ENCODE results near the gene CD53.

The CD53 gene

GRCh38 chr1:110876748-110877341 lies 3.9 kb downstream of the CD53 start:
- Histone ChIP-seq H3K27me3 (ENCODE audit: low read length) (no peaks in the 10 kb centered on the region), H3K4me2 (ENCODE audit: low read depth, low read length, poor library complexity, severe bottlenecking) (peak overlapping the region; percentile 85), H3K9ac (ENCODE audit: low read length) (peak overlapping the region; percentile 91), H3K27ac (ENCODE audit: low read depth, low read length) (peak overlapping the region; percentile 97), H3K36me3 (ENCODE audit: low read length) (peaks cover 26% of the 10 kb centered on the region), H3F3A (ENCODE audit: insufficient read depth) (peaks cover 55% of the 10 kb centered on the region), H3K4me3 (ENCODE audit: insufficient read depth, low read length, poor library complexity, severe bottlenecking) (peak overlapping the region; percentile 96), H2AFZ (ENCODE audit: low read depth, low read length, severe bottlenecking) (no peak overlapping the region), H4K20me1 (ENCODE audit: low read depth, low read length) (peaks cover 43% of the 10 kb centered on the region; the same call in 1 of the 2 replicates), H3K79me2 (ENCODE audit: insufficient read depth, low read length) (peaks cover 89% of the 10 kb centered on the region), H3K9me3 (ENCODE audit: insufficient read depth, low read length) (no peaks in the 10 kb centered on the region), H3K9me2 (replicated peaks; ENCODE audit: insufficient read depth, low read length) (no peaks in the 10 kb centered on the region)
- TF ChIP-seq EZH2phosphoT487 (conservative IDR thresholded peaks at IDR 0.05; ENCODE audit: low read length) (no peak), CTCF (IDR thresholded peaks at IDR 0.05; ENCODE audit: insufficient read depth, low read length, poor library complexity, severe bottlenecking) (no peak)

- Histone ChIP-seq H3K79me2 (ENCODE audit: insufficient read depth, low read length) (peaks cover 94% of the 10 kb centered on the region), H2AFZ (ENCODE audit: low read depth, low read length, severe bottlenecking) (no peak overlapping the region), H3K27me3 (ENCODE audit: low read length) (no peaks in the 10 kb centered on the region), H3F3A (ENCODE audit: insufficient read depth) (peaks cover 55% of the 10 kb centered on the region), H3K4me2 (ENCODE audit: low read depth, low read length, poor library complexity, severe bottlenecking) (peak overlapping the region; percentile 85), H3K4me3 (ENCODE audit: insufficient read depth, low read length, poor library complexity, severe bottlenecking) (peak overlapping the region; percentile 96), H3K9ac (ENCODE audit: low read length) (peak overlapping the region; percentile 91), H4K20me1 (ENCODE audit: low read depth, low read length) (peaks cover 48% of the 10 kb centered on the region), H3K27ac (ENCODE audit: low read depth, low read length) (peak overlapping the region; percentile 97), H3K9me2 (replicated peaks; ENCODE audit: insufficient read depth, low read length) (no peaks in the 10 kb centered on the region), H3K36me3 (ENCODE audit: low read length) (peaks cover 31% of the 10 kb centered on the region), H3K9me3 (ENCODE audit: insufficient read depth, low read length) (no peaks in the 10 kb centered on the region)
- no peak for TF ChIP-seq CTCF (IDR thresholded peaks at IDR 0.05; ENCODE audit: insufficient read depth, low read length, poor library complexity, severe bottlenecking)
- TF ChIP-seq EZH2phosphoT487 (conservative IDR thresholded peaks at IDR 0.05; ENCODE audit: low read length), result no peak
Observed at GRCh38 chr1:110877364-110877763, 4.4 kb downstream of the CD53 start.

GRCh38 chr1:110877776-110878175 lies 4.8 kb downstream of the CD53 start:
- no peak overlapping the region for H2AFZ ChIP-seq (ENCODE audit: low read depth, low read length, severe bottlenecking)
- H3K9me2 ChIP-seq (replicated peaks; ENCODE audit: insufficient read depth, low read length), result no peaks in the 10 kb centered on the region
- H3F3A ChIP-seq (ENCODE audit: insufficient read depth), result peaks cover 54% of the 10 kb centered on the region
- H4K20me1 ChIP-seq (ENCODE audit: low read depth, low read length), result peaks cover 52% of the 10 kb centered on the region
- H3K9ac ChIP-seq (ENCODE audit: low read length), result peak overlapping the region; percentile 91
- H3K4me2 ChIP-seq (ENCODE audit: low read depth, low read length, poor library complexity, severe bottlenecking), result peak overlapping the region; percentile 85
- peak overlapping the region; percentile 97 for H3K27ac ChIP-seq (ENCODE audit: low read depth, low read length)
- TF ChIP-seq EZH2phosphoT487 (conservative IDR thresholded peaks at IDR 0.05; ENCODE audit: low read length) (no peak), CTCF (IDR thresholded peaks at IDR 0.05; ENCODE audit: insufficient read depth, low read length, poor library complexity, severe bottlenecking) (no peak)
- H3K36me3 ChIP-seq (ENCODE audit: low read length), result peaks cover 35% of the 10 kb centered on the region
- H3K4me3 ChIP-seq (ENCODE audit: insufficient read depth, low read length, poor library complexity, severe bottlenecking), result peak overlapping the region; percentile 96
- H3K79me2 ChIP-seq (ENCODE audit: insufficient read depth, low read length), result peaks cover 98% of the 10 kb centered on the region
- no peaks in the 10 kb centered on the region for H3K27me3 ChIP-seq (ENCODE audit: low read length)
- H3K9me3 ChIP-seq (ENCODE audit: insufficient read depth, low read length), result no peaks in the 10 kb centered on the region

Measured in SU-DHL-6 (cell line).